ENCODE data around the gene SLC26A2. TPM values are rescaled to one million over a fixed set of nuclear protein-coding genes. Genes with fewer than 3 reads are reported as not detected.
"Not testable (repeated sequence)": the region's sequence is repeated elsewhere in the genome, so short reads cannot be mapped to it uniquely, and the experiment has no call there.

The SLC26A2 gene
- total RNA-seq, 2 experiments from 2014 or later, result 8.6 to 9.5 TPM

GRCh38 chr5:149936044-149936699 is 24.4 kb upstream of the SLC26A2 start:
- POLR2A ChIA-PET, result no interaction called here
- CTCF ChIA-PET, result interaction anchor here (0.6 kb wide), 1 partner anchor 21 kb away, joined by 3 read pairs; no protein-coding TSS in a partner anchor

DNA sequence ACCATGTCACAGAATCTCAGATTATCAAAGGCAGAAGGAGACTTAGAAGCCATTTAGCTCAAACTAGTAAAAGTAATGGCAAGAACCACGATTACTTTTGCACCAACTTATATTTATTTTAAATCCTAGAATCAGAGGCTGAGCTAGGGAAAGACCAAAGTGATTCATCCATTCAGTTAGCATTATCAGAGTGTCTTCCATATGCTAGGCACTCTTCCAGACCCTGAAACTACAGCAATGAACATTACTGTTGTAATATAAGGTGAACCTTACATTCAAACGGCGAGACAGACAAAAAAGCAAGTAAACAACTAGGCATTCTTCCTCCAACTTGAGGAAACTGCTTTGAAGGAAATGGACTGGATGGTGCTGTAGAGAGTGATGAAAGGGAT is 23.9 kb upstream of the SLC26A2 start:
- CTCF ChIA-PET, result interaction anchor here (0.9 kb wide), 1 partner anchor 23 kb away, joined by 3 read pairs; no protein-coding TSS in a partner anchor
- POLR2A ChIA-PET, result no interaction called here

DNA sequence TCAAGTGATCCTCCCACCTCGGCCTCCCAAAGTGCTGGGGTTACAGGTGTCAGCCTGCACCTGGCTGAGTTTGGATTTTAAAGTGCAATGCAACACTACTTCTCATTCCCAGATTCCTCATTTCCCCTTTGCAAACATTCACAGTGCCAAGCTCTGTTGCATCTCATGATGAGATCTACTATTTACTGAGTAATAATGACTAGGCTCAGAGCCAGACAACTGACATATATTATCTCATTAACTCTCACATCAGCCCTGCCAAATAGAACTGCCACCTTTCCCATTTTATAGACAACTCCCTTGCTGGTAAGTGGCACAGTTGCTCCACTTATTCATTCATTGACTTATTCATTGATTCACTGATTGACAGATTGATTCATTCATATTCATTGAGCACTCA is 22.9 kb upstream of the SLC26A2 start:
- CTCF ChIA-PET, result interaction anchor here (0.9 kb wide), 1 partner anchor 22 kb away, joined by 3 read pairs; no protein-coding TSS in a partner anchor
- POLR2A ChIA-PET, result no interaction called here

- ChIA-PET CTCF (no interaction called here), POLR2A (no interaction called here)
Measured at GRCh38 chr5:149938279-149938678, 22.3 kb upstream of the SLC26A2 start.

DNA sequence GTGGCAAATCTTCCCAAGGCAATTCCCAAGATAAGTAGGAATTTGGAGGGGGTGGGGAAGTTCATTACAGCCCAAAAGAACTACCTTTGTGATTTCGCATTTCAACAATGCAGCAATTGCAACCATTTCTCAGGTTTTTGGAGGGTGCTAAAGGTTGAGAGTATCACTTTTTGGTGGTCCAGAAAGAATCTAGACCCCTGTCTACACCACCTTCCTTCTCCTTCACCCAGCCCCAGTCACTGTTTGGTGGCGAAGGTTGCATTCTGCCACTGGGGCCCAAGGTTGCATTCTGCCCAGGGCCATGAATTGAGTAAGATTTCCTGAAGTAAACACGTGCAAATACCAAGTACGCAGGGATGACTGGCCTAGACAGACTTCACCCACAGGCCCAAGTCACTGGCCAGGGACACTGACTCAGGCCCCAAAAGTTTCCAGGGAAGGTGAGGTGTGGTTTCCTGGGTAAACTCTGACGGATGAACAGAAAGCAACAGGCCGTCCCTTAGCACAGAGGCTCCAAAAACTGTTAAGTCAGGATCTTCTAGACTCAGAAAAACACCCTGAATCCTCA is 21.7 kb upstream of the SLC26A2 start:
- ChIA-PET POLR2A (no interaction called here), CTCF (interaction anchor here (1.3 kb wide), 1 partner anchor 20 kb away, joined by 7 read pairs; no protein-coding TSS in a partner anchor)

- ChIA-PET CTCF (interaction anchor here (1.3 kb wide), 1 partner anchor 20 kb away, joined by 7 read pairs; no protein-coding TSS in a partner anchor), POLR2A (no interaction called here)
Measured at GRCh38 chr5:149939546-149939945, 21.0 kb upstream of the SLC26A2 start.

- ChIA-PET POLR2A (no interaction called here), CTCF (interaction anchor here (1.3 kb wide), 1 partner anchor 19 kb away, joined by 7 read pairs; no protein-coding TSS in a partner anchor)
Measured at GRCh38 chr5:149940077-149940574, 20.4 kb upstream of the SLC26A2 start.

GRCh38 chr5:149940941-149941644 is 19.5 kb upstream of the SLC26A2 start:
- ChIA-PET POLR2A (no interaction called here), CTCF (no interaction called here)

GRCh38 chr5:149941795-149942194 is 18.8 kb upstream of the SLC26A2 start:
- ChIA-PET CTCF (no interaction called here), POLR2A (no interaction called here)

GRCh38 chr5:149942199-149942598 is 18.4 kb upstream of the SLC26A2 start:
- ChIA-PET POLR2A (no interaction called here), CTCF (no interaction called here)

DNA sequence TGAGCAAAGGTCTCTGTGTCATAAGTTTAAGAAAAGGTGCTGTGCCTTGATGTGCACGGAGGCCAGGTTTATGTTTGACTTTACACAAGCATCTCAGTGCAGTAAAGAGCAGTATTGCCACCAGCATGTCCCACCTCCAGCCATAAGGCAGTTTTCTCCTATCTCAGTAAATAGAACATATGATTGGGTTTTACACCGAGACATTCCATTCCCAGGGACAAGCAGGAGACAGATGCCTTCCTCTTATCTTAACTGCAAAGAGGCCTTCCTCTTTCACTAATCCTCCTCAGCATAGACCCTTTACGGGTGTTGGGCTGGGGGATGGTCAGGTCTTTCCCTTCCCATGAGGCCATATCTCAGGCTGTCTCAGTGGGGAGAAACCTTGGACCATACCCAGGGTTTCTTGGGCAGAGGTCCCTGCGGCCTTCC is 17.8 kb upstream of the SLC26A2 start:
- POLR2A ChIA-PET, CTCF ChIA-PET: not testable (repeated sequence)

GRCh38 chr5:149943177-149943949 is 17.2 kb upstream of the SLC26A2 start:
- CTCF ChIA-PET, POLR2A ChIA-PET: not testable (repeated sequence)

- ChIA-PET POLR2A (no interaction called here), CTCF (no interaction called here)
Measured at GRCh38 chr5:149944666-149945065, 15.9 kb upstream of the SLC26A2 start, which contains the start of gene PDE6A. PDE6A (minus strand) TSS chr5:149944793; CDS start chr5:149944673, 120 bp downstream.

DNA sequence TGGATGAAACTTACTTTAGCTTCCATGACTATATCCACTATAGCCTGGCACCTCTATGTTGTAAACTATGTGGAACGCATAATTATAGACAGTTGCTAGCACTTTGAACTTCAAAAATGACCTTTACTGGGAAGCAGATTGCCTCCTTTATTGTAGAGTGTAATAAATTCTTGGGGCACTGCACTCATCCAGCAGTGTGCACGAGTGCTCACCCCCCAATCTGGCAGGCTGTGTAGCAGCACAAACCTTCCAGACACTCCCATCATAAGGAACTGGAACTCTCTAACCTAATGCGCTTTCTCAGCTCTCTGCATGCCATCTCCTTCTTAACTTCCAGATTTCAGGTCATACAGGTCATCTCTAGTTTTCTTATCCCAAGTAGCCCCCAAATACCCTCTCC is 14.4 kb upstream of the SLC26A2 start:
- ChIA-PET POLR2A (no interaction called here), CTCF (no interaction called here)

- POLR2A ChIA-PET, result no interaction called here
- CTCF ChIA-PET, result interaction anchor here (1.5 kb wide), 1 partner anchor 10 kb away, joined by 5 read pairs; no protein-coding TSS in a partner anchor
Measured at GRCh38 chr5:149948993-149949392, 11.6 kb upstream of the SLC26A2 start.

DNA sequence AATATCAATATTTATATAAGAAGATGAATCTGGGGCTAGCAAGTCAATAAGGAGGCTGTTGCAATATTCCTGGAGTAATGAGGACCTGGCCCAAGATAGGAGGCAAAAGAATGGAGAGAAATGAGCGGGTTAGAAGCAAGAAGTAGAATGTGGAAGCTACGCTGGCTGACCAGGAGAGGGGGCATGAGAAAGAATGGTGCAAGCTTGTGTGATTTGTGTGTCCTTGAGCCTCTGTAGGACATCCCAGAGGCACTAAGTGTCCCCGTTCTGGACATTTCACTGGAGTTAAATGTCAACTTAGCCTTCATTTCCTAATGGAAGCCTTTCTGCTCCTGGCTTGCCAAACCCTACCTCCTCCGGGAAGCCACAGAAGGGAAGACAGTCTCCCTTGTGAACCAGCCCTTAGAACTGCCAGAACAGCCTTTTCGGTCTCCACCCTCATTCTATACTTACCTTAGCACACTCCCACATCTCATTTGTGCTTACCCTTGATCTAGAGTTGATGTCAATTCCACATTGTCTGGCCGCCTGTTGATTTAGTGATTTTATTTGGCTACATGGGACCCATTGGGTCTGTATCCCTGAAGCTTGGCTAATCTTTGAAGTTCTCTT is 9.3 kb upstream of the SLC26A2 start:
- POLR2A ChIA-PET, result no interaction called here
- CTCF ChIA-PET, result interaction anchor here (1.3 kb wide), 1 partner anchor 117 kb away, joined by 3 read pairs; no protein-coding TSS in a partner anchor

GRCh38 chr5:149953436-149954121 is 7.0 kb upstream of the SLC26A2 start:
- ChIA-PET CTCF (no interaction called here), POLR2A (no interaction called here)

DNA sequence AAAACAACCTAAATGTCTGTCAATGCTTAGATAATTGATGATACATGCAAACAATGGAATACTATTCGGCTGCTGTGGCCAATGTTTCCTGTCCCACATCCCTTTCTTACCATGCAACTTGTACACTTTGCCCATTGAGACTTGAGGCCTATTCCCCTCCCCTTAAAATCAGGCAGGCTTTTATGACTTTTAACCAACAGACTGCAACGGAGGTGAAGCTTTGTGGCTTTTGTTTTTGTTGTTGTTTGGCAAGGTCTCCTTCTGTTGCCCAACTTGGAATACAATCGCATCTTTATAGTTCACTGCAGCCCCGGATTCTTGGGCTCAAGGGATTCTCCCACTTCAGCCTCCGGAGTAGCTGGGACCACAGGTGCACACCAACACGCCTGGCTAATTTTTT is 5.8 kb upstream of the SLC26A2 start:
- POLR2A ChIA-PET, result no interaction called here
- CTCF ChIA-PET, result interaction anchor here (1.1 kb wide), 1 partner anchor 120 kb away, joined by 4 read pairs; no protein-coding TSS in a partner anchor

DNA sequence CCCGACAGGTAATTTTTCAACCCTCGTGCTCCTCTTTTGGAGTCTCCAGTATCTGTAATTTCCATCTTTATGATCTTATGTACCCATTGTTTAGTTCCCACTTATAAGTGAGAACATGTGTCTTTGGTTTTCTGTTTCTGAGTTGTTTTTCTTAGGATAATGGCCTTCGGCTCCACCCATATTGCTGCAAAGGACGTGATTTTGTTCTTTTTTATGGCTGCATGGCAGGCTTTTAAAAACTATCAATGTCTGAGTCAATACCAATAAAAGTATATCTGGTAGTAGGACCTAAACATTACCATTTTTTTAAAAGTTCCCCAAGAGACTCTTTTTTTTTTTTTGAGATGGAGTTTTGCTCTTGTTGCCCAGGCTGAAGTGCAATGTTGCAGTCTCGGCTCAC is 3.9 kb upstream of the SLC26A2 start:
- ChIA-PET CTCF (no interaction called here), POLR2A (no interaction called here)

Data from activated CD8-positive, alpha-beta memory T cell treated with anti-CD3 and anti-CD28 coated beads for 36 hours (primary cell).